Breast epithelium (tissue), 3 donors: ENCODE results near the gene RAB5IF.

Experiments
- POLR2A ChIP-seq: fragments of 450-650 bp; IDR thresholded peaks from one replicate; pipeline ENCODE4 v1.6.1; 2016; ENCODE audit warnings: antibody characterized with exemption, mild to moderate bottlenecking, moderate library complexity
- POLR2AphosphoS5 ChIP-seq, 3 donors: sonication (generic); formaldehyde crosslinking; IDR thresholded peaks; one replicate each; pipeline ENCODE4 v1.6.1; 2017; ENCODE audit warnings: antibody characterized with exemption in 3 of 3
- TF ChIP-seq, protein P1 (sequence below), 3 donors: fragments of 450-650 bp; IDR thresholded peaks; one replicate each; pipeline ENCODE4 v1.5.1; 2016 to 2017; ENCODE audit warnings: antibody characterized with exemption in 3 of 3, mild to moderate bottlenecking in 3 of 3, moderate library complexity in 3 of 3

DNA sequence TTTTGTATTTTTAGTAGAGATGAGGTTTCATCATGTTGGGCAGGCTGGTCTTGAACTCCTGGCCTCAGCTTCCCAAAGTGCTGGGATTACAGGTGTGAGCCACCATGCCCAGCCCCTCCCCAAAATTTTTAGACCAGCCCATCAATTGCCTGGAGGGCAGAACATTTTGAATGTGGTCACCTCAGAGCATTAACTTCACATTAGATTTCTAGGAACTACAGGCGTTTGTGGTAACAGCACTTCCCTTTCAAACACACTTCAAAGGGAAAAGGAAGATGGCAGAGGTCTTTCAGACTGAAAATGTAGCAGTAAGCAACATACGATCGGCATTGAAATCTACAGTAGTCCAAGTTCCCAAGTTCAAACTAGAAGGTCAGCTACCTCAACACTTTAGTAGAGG lies 52.7 kb downstream of the RAB5IF start:
- TF ChIP-seq, protein P1, sequence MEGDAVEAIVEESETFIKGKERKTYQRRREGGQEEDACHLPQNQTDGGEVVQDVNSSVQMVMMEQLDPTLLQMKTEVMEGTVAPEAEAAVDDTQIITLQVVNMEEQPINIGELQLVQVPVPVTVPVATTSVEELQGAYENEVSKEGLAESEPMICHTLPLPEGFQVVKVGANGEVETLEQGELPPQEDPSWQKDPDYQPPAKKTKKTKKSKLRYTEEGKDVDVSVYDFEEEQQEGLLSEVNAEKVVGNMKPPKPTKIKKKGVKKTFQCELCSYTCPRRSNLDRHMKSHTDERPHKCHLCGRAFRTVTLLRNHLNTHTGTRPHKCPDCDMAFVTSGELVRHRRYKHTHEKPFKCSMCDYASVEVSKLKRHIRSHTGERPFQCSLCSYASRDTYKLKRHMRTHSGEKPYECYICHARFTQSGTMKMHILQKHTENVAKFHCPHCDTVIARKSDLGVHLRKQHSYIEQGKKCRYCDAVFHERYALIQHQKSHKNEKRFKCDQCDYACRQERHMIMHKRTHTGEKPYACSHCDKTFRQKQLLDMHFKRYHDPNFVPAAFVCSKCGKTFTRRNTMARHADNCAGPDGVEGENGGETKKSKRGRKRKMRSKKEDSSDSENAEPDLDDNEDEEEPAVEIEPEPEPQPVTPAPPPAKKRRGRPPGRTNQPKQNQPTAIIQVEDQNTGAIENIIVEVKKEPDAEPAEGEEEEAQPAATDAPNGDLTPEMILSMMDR (IDR thresholded peaks at IDR 0.05): no peak
- TF ChIP-seq POLR2A (no peak), POLR2AphosphoS5 (IDR thresholded peaks at IDR 0.05) (no peak)
